K562 (cell line): ENCODE results near the gene ARHGEF4. TPM values are rescaled to one million over a fixed set of nuclear protein-coding genes. Genes with fewer than 3 reads are reported as not detected.

Experiments used
- ASH1L ChIP-seq: fragments of 450-650 bp; IDR thresholded peaks from 2 replicates; pipeline ENCODE4 v1.6.1; 2018; ENCODE audit warnings: borderline replicate concordance, mild to moderate bottlenecking, low read depth; ENCODE audit not compliant: partially characterized antibody
- BCOR ChIP-seq: fragments of 450-650 bp; IDR thresholded peaks from 2 replicates; pipeline ENCODE4 v1.6.1; 2016
- CBFA2T2 ChIP-seq: fragments of 450-650 bp; conservative IDR thresholded peaks from 2 replicates; pipeline ENCODE4 v1.6.1; 2017; ENCODE audit warnings: mild to moderate bottlenecking
- CHD2 ChIP-seq: IDR thresholded peaks from 2 replicates; pipeline ENCODE4 v1.6.1; 2011; ENCODE audit warnings: low read depth, low read length
- HDGF ChIP-seq: fragments of 450-650 bp; IDR thresholded peaks from 2 replicates; pipeline ENCODE4 v1.6.1; 2016
- HNRNPH1 ChIP-seq: fragments of 200-400 bp; formaldehyde crosslinking; optimal IDR thresholded peaks from 2 replicates; pipeline ENCODE3; 2017; ENCODE audit warnings: low read depth, mild to moderate bottlenecking, low read length, moderate library complexity
- PTTG1 ChIP-seq: fragments of 450-650 bp; IDR thresholded peaks from 2 replicates; pipeline ENCODE4 v1.6.1; 2016; ENCODE audit warnings: low read depth, mild to moderate bottlenecking, missing genetic modification characterization, missing compliant biosample characterization
- RREB1 ChIP-seq: fragments of 250-450 bp; sonication (Bioruptor Pico); IDR thresholded peaks from 2 replicates; pipeline ENCODE4 v1.4.0; 2020
- SIN3A ChIP-seq, 2 experiments: fragments of 150-350 bp in 1 of 2; IDR thresholded peaks; 2 replicates each; pipeline ENCODE4 v1.6.1; 2011 to 2016; ENCODE audit warnings: borderline replicate concordance in 2 of 2, low read depth in 2 of 2, low read length in 2 of 2, mild to moderate bottlenecking in 2 of 2, moderate library complexity in 2 of 2; ENCODE audit not compliant: control insufficient read depth in 1 of 2
- SUPT5H ChIP-seq: fragments of 450-650 bp; IDR thresholded peaks from 2 replicates; pipeline ENCODE4 v1.6.1; 2016
- THRB ChIP-seq: fragments of 450-650 bp; formaldehyde crosslinking; conservative IDR thresholded peaks from 2 replicates; pipeline ENCODE4 v1.4.0; 2022; ENCODE audit warnings: mild to moderate bottlenecking, missing genetic modification characterization
- TRIM28 ChIP-seq: fragments of 450-650 bp; IDR thresholded peaks from 2 replicates; pipeline ENCODE4 v1.6.1; 2017
- USF1 ChIP-seq: sonication (generic); formaldehyde crosslinking; IDR thresholded peaks from 2 replicates; pipeline ENCODE4 v1.9.0; 2022; ENCODE audit warnings: mild to moderate bottlenecking, missing genetic modification reagents
- ZBTB1 ChIP-seq: sonication (generic); formaldehyde crosslinking; IDR thresholded peaks from 2 replicates; pipeline ENCODE4 v1.8.1; 2023; ENCODE audit warnings: missing genetic modification reagents, low read depth, mild to moderate bottlenecking, borderline replicate concordance
- ZBTB49 ChIP-seq: sonication (generic); formaldehyde crosslinking; IDR thresholded peaks from 2 replicates; pipeline ENCODE4 v1.8.0; 2022; ENCODE audit warnings: missing genetic modification reagents, mild to moderate bottlenecking, borderline replicate concordance
- ZFP36 ChIP-seq: fragments of 150-350 bp; IDR thresholded peaks from 2 replicates; pipeline ENCODE4 v1.6.1; 2018; ENCODE audit warnings: low read length, low read depth; ENCODE audit not compliant: partially characterized antibody
- ZNF511 ChIP-seq: sonication (generic); formaldehyde crosslinking; IDR thresholded peaks from 2 replicates; pipeline ENCODE4 v1.8.0; 2022; ENCODE audit warnings: mild to moderate bottlenecking, missing genetic modification reagents
- polyA plus RNA-seq, 8 experiments: library from polyadenylated mRNA; depleted of rRNA in 4 of 8; stranded (reverse) in 5 of 8; unstranded in 3 of 8; fragments of >200 nt; fragmentation: Nextera tagmentation in 2 of 8; fragmentation: Illumina TruSeq in 1 of 8; extraction: Ambion mirVana in 2 of 8; extraction: Trizol in 1 of 8; gene quantifications; 2 replicates each; pipeline versions ENCODE4 v1.2.1 to v1.2.3, GENCODE V29; 2011 to 2014; ENCODE audit warnings: inconsistent platforms in 1 of 8, missing spikeins in 1 of 8
- total RNA-seq, 7 experiments: library from RNA; depleted of rRNA in 6 of 7; stranded (reverse); fragments of >200 nt in 6 of 7; fragmentation: Illumina TruSeq in 2 of 7; extraction: Trizol in 2 of 7; gene quantifications; 2 replicates each; pipeline versions ENCODE4 v1.2.1 to v1.2.3, GENCODE V29; 2011 to 2021; ENCODE audit warnings: low replicate concordance in 1 of 7

Gene ARHGEF4
- total and polyA plus RNA-seq, 9 of the 15 experiments (the other 6 are each of a cell fraction or from before 2014, with no cell fraction given) = not detected

GRCh38 chr2:131093006-131093695, 256.4 kb downstream of the ARHGEF4 start, which contains the start of gene FAM168B (continued):
- no peak for TF ChIP-seq HNRNPH1
- TF ChIP-seq RREB1 (CRISPR knock-in tag) = peak; percentile 47; the same call in 1 of the 2 replicates
- no peak for TF ChIP-seq ASH1L
- peak; percentile 89 for TF ChIP-seq USF1 (CRISPR knock-in tag)
- TF ChIP-seq SUPT5H = peak; percentile 86
- TF ChIP-seq ZBTB49 = no peak
- TF ChIP-seq PTTG1 (tag) = no peak
- no peak for TF ChIP-seq BCOR
- TF ChIP-seq TRIM28 = no peak; the same call in 1 of the 2 replicates
- TF ChIP-seq THRB (CRISPR knock-in tag) = no peak
- peak; percentile 99 for TF ChIP-seq ZBTB1 (CRISPR knock-in tag)
- peak; percentile 74; the same call in 1 of the 2 replicates for TF ChIP-seq ZNF511 (CRISPR knock-in tag)
- TF ChIP-seq CBFA2T2 = no peak
- no peak for TF ChIP-seq HDGF
- TF ChIP-seq CHD2 = no peak
- TF ChIP-seq ZFP36 = no peak
- TF ChIP-seq SIN3A (IDR thresholded peaks at IDR 0.05; ENCODE audit: borderline replicate concordance in 2 of 2, control insufficient read depth in 1 of 2, low read depth in 2 of 2, low read length in 2 of 2) = peak; percentile 68 to 69; a peak in 3 of 4 replicates
